ENCODE data around the gene PDP2.

PDP2 gene

DNA sequence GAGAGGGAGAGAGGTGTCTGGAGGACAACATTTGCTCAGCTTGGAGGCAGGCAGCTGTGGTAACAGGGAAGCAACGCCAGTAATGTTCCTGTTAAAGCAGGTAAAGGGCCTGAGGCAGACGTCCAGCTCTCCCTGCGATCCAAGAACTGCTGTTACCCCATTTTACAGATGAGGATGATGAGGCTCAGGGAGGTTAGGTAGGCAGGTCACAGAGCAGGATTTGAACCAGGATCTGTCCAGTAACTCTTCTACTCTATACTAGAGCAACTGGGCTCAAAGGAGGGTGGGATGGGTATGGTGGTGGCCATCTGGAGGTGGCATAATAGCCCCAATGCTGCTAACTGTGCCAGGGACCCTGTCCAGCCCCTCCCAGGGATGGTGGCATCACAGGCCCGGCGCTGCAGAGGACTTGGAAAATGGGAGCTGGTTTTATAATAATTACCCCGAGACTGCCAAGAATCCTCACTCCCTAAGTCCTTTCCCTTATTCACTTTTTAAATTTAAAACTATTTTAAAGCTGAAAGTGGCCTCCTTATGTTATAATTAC lies 24.1 kb upstream of the PDP2 start:
- no peaks in the 10 kb centered on the region for H3K79me2 ChIP-seq (ENCODE audit: insufficient read depth, low read depth)
- H4K20me1 ChIP-seq (ENCODE audit: insufficient read depth): no peaks in the 10 kb centered on the region
- H3K36me3 ChIP-seq (ENCODE audit: insufficient read depth): no peaks in the 10 kb centered on the region
- no peak overlapping the region for H3K4me3 ChIP-seq (IDR thresholded peaks at IDR 0.05; ENCODE audit: insufficient read depth, low read depth, low read length)
- no peak overlapping the region for H2AFZ ChIP-seq (ENCODE audit: low read depth)
- H3K27ac ChIP-seq: no peak overlapping the region
- TF ChIP-seq, protein P1, sequence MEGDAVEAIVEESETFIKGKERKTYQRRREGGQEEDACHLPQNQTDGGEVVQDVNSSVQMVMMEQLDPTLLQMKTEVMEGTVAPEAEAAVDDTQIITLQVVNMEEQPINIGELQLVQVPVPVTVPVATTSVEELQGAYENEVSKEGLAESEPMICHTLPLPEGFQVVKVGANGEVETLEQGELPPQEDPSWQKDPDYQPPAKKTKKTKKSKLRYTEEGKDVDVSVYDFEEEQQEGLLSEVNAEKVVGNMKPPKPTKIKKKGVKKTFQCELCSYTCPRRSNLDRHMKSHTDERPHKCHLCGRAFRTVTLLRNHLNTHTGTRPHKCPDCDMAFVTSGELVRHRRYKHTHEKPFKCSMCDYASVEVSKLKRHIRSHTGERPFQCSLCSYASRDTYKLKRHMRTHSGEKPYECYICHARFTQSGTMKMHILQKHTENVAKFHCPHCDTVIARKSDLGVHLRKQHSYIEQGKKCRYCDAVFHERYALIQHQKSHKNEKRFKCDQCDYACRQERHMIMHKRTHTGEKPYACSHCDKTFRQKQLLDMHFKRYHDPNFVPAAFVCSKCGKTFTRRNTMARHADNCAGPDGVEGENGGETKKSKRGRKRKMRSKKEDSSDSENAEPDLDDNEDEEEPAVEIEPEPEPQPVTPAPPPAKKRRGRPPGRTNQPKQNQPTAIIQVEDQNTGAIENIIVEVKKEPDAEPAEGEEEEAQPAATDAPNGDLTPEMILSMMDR (conservative IDR thresholded peaks at IDR 0.05; ENCODE audit: low read depth, low read length): no peak
- H3K9ac ChIP-seq: no peak overlapping the region
- H3K4me1 ChIP-seq (ENCODE audit: low read depth, poor library complexity, severe bottlenecking): peaks cover 5% of the 10 kb centered on the region
- no peak overlapping the region for H3K4me2 ChIP-seq
- no peaks in the 10 kb centered on the region for H3K27me3 ChIP-seq (ENCODE audit: insufficient read depth, low read depth)

DNA sequence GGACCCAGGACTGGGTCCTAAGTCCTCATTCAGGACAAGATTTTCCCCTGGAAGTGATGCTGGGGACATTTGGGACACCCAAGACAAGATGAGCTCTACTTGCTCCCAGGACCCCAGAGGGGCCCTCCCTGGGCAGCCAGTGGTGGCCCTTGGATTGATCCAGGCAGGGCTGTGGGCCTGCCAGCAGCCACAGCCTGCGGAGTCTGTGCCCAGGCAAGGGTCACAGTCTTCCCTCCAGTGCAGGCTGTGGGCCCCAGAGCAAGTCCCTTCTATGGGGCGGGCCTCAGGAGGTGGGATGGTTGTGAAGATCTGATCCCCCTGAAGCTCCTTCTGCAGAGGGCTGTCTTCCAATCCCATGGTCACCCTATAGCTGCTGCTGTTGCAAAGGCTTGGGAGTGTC lies 23.5 kb upstream of the PDP2 start:
- Histone ChIP-seq H3K27ac (no peak overlapping the region), H4K20me1 (ENCODE audit: insufficient read depth) (no peaks in the 10 kb centered on the region), H3K9ac (no peak overlapping the region), H3K27me3 (ENCODE audit: insufficient read depth, low read depth) (no peaks in the 10 kb centered on the region), H3K4me3 (IDR thresholded peaks at IDR 0.05; ENCODE audit: insufficient read depth, low read depth, low read length) (no peak overlapping the region), H2AFZ (ENCODE audit: low read depth) (no peak overlapping the region), H3K4me1 (ENCODE audit: low read depth, poor library complexity, severe bottlenecking) (peaks cover 5% of the 10 kb centered on the region), H3K4me2 (no peak overlapping the region), H3K79me2 (ENCODE audit: insufficient read depth, low read depth) (no peaks in the 10 kb centered on the region), H3K36me3 (ENCODE audit: insufficient read depth) (no peaks in the 10 kb centered on the region)
- TF ChIP-seq, protein P1 (conservative IDR thresholded peaks at IDR 0.05; ENCODE audit: low read depth, low read length): no peak

DNA sequence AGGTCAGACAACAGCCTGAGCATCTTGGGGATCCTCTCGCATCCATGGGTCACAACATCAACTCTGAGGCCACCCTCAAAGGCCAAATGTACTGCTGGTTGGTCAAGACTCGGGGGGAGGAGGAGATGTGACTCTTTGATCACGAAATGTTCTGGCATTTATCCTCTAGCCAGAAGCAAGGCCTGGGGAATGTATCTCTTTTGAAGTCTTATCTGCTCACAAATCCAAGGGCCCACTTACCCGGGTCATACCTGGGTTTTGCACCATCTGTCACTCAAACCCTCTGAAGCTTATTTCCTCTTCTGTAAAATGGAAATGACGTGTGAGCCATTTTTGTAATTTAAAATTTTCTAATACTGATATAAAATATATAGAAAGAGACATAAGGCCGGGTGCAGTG lies 22.9 kb upstream of the PDP2 start:
- no peak overlapping the region for H3K4me2 ChIP-seq
- no peaks in the 10 kb centered on the region for H3K27me3 ChIP-seq (ENCODE audit: insufficient read depth, low read depth)
- H4K20me1 ChIP-seq (ENCODE audit: insufficient read depth): no peaks in the 10 kb centered on the region
- no peaks in the 10 kb centered on the region for H3K36me3 ChIP-seq (ENCODE audit: insufficient read depth)
- no peak overlapping the region for H3K9ac ChIP-seq
- no peak overlapping the region for H3K27ac ChIP-seq
- H3K4me1 ChIP-seq (ENCODE audit: low read depth, poor library complexity, severe bottlenecking): peaks cover 5% of the 10 kb centered on the region
- no peak overlapping the region for H2AFZ ChIP-seq (ENCODE audit: low read depth)
- no peaks in the 10 kb centered on the region for H3K79me2 ChIP-seq (ENCODE audit: insufficient read depth, low read depth)
- H3K4me3 ChIP-seq (IDR thresholded peaks at IDR 0.05; ENCODE audit: insufficient read depth, low read depth, low read length): no peak overlapping the region
- TF ChIP-seq, protein P1 (conservative IDR thresholded peaks at IDR 0.05; ENCODE audit: low read depth, low read length): no peak

DNA sequence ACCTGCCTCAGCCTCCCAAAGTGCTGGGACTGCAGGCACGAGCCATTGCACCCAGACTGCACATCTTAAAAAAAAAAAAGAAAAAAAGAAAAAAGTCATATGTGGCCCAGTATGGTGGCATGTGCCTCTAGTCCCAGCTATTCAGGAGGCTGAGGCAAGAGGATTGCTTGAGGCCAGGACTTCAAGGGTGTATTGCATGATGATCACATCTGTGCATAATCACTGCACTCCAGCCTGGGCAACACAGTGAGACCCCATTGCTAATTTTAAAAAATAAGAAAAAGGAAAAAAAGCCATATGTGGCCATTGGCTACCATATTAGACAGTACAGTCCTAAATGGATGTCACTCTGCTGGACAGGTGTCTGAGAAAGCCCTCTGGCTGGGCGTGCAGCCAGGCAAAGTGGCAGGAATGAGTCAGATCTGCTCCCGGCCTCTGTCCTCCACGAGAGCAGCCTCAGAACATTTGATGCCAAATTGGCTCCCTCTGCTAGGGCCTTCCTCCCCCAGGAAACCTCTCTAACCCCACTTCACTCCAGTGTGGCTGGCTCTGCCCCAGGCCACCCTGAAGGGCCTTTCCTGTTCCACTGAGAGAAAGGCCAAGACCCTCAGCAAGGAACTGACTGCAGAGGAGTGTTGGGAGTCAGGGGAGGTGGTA lies 21.4 kb upstream of the PDP2 start:
- TF ChIP-seq, protein P1 (conservative IDR thresholded peaks at IDR 0.05; ENCODE audit: low read depth, low read length): no peak
- Histone ChIP-seq H3K4me2 (no peak overlapping the region), H3K27ac (no peak overlapping the region)

More for the DNA sequence above, 21.4 kb upstream of the PDP2 start:
- no peaks in the 10 kb centered on the region for H3K36me3 ChIP-seq (ENCODE audit: insufficient read depth)
- no peaks in the 10 kb centered on the region for H3K79me2 ChIP-seq (ENCODE audit: insufficient read depth, low read depth)
- no peak overlapping the region for H3K9ac ChIP-seq
- no peaks in the 10 kb centered on the region for H3K27me3 ChIP-seq (ENCODE audit: insufficient read depth, low read depth)
- H3K4me3 ChIP-seq (IDR thresholded peaks at IDR 0.05; ENCODE audit: insufficient read depth, low read depth, low read length): no peak overlapping the region
- no peak overlapping the region for H2AFZ ChIP-seq (ENCODE audit: low read depth)
- peaks cover 5% of the 10 kb centered on the region for H3K4me1 ChIP-seq (ENCODE audit: low read depth, poor library complexity, severe bottlenecking)
- H4K20me1 ChIP-seq (ENCODE audit: insufficient read depth): no peaks in the 10 kb centered on the region
